Measurements from ENCODE around the gene RFWD3. TPM values are rescaled to one million over a fixed set of nuclear protein-coding genes. Genes with fewer than 3 reads are reported as not detected.

Gene RFWD3
- total RNA-seq, 1 donor from 2014 or later = 72.8 TPM

DNA sequence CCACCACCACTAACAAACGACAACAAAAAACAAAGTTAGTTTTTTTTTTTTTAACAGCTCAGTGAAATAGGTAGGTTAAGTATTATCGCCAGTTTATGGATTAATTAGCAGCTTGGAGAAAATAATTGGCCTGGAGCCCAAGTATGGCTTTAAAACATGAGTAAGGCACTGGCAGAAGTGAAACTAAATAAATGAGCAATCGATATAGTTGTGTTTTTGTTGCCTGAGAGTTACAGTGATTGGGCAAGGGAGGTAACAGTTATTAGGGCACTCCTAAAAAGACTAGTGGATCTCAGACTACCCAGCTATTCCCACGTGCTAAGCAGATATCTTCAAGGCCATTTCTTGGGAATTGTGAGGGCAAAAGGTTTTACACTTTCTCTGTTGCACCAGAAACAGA, 31.5 kb upstream of the RFWD3 start:
- TF ChIP-seq, protein P1, sequence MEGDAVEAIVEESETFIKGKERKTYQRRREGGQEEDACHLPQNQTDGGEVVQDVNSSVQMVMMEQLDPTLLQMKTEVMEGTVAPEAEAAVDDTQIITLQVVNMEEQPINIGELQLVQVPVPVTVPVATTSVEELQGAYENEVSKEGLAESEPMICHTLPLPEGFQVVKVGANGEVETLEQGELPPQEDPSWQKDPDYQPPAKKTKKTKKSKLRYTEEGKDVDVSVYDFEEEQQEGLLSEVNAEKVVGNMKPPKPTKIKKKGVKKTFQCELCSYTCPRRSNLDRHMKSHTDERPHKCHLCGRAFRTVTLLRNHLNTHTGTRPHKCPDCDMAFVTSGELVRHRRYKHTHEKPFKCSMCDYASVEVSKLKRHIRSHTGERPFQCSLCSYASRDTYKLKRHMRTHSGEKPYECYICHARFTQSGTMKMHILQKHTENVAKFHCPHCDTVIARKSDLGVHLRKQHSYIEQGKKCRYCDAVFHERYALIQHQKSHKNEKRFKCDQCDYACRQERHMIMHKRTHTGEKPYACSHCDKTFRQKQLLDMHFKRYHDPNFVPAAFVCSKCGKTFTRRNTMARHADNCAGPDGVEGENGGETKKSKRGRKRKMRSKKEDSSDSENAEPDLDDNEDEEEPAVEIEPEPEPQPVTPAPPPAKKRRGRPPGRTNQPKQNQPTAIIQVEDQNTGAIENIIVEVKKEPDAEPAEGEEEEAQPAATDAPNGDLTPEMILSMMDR (conservative IDR thresholded peaks at IDR 0.05) = no peak
- DNase-seq (ENCODE audit: low read depth, low spot score) = no peak
- Mint-ChIP-seq H3K27ac (ENCODE audit: unreplicated experiment) (no peak overlapping the region), H3K36me3 (ENCODE audit: low read depth) (no peaks in the 10 kb centered on the region), H3K4me1 (peaks cover 13% of the 10 kb centered on the region), H3K27me3 (ENCODE audit: low read depth) (peaks cover 5% of the 10 kb centered on the region), H3K9me3 (no peaks in the 10 kb centered on the region), H3K4me3 (no peak overlapping the region)

DNA sequence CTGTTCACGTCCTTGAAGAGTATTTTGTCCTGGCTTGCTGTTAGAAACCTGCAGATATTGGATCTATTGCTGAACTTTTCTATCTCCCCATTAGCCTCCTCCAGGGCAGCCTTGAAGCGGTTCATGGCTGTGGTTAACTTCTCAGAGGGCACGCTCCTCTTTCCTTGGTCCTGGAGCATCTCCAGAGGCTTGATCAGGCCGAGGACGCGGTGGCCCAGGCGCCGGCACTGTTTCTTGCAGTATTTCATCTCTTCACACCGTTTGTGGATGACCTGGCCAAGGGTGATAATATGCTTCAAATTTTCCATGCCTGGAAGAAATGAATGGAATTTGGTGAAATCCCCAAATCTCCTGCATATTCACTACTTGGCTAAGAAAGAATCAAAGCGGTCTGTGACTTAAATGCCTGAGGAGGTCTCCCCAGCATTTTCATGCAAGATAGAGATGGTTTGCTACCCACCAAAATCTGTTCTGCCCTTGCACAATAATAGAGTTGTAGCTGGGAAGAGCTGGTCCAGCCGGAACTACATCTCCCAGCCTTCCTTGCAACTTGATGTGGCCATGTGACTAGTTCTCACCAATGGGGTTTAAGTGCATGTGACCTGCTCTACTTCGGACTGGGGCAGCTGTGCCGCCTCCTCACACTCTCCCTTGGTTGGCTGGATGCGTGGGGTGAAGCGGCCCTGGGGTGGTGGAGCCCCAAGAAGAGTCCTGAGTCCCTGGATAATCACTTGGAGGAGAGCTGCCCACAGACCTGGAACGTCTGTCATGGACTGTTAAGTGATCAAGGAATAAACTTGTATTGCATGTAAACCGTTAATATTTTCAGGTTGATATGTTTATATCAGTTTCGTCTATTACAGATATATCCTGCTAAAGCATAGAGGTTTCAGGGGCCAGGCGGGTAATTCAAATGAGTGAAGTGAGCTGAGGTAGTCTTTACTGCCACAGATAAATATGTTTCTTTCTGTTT, 29.1 kb upstream of the RFWD3 start:
- peak; percentile 59 for DNase-seq (ENCODE audit: low read depth, low spot score)
- Mint-ChIP-seq H3K4me1 (peaks cover 8% of the 10 kb centered on the region), H3K9me3 (no peaks in the 10 kb centered on the region), H3K27me3 (ENCODE audit: low read depth) (peaks cover 19% of the 10 kb centered on the region), H3K27ac (ENCODE audit: unreplicated experiment) (peak overlapping the region; percentile 89), H3K4me3 (peak overlapping the region; percentile 89), H3K36me3 (ENCODE audit: low read depth) (no peaks in the 10 kb centered on the region)
- TF ChIP-seq, protein P1 (conservative IDR thresholded peaks at IDR 0.05) = no peak

DNA sequence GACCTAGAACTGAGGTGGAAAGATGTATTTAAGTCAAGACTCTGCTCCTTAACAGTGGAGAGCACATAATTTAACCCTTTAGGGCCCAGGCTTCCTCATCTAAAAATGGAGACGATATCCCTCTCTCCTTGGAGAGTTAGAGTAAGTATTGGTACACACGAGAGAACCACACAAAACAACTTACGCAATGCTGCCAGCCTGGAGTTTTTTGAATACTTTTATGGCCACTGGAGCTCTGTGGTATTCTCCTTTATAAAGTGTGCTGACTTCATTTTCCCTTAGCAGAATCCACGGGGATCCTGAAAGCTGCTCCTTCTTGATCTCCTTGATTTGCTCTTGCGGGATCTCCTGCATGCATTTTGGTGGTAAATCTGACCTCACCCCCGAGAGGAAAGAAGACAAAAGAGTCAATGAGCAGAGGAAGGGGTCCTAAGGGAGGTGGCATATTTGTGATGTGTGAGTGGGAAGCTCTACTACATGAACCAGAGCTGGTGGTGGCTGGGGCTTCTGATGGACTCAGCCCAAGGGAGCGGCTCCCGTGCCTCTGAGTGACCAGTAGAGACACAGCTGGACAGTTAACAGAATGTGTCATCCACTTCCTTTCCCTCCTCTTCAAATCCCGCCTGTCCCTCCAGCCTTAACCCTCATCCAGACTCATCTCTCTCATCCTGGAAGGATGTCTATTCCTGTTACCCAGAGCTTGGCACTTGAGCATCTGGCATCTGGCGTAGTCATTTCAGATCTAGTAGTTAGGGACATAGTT, 24.6 kb upstream of the RFWD3 start:
- Mint-ChIP-seq H3K27me3 (ENCODE audit: low read depth) (peaks cover 21% of the 10 kb centered on the region), H3K9me3 (no peaks in the 10 kb centered on the region), H3K4me3 (no peak overlapping the region), H3K27ac (ENCODE audit: unreplicated experiment) (no peak overlapping the region), H3K36me3 (ENCODE audit: low read depth) (no peaks in the 10 kb centered on the region), H3K4me1 (peaks cover 5% of the 10 kb centered on the region)
- TF ChIP-seq, protein P1 (conservative IDR thresholded peaks at IDR 0.05) = no peak
- no peak for DNase-seq (ENCODE audit: low read depth, low spot score)

DNA sequence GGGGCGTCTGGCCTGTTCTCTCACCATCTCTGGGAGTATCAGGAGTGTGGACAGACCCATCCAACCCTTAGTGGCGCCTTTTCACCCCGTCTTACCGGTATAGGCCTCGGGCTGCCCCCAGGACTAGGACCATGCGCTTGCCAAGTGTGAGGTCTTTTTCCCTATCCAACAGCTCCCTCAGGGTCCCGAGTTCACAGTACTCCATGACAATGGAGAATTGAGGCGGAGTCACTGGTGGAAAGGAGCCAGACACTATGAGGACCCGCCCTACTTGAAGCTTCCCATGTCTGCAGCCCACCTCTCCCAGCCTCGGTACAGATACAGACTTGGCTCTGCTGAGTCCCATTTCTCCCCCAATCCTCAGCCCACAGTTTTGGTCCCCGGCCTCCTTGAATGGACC, 15.9 kb upstream of the RFWD3 start:
- H3K4me3 Mint-ChIP-seq = no peak overlapping the region
- H3K27me3 Mint-ChIP-seq (ENCODE audit: low read depth) = no peaks in the 10 kb centered on the region
- H3K9me3 Mint-ChIP-seq = no peaks in the 10 kb centered on the region
- TF ChIP-seq, protein P1 (conservative IDR thresholded peaks at IDR 0.05) = no peak
- DNase-seq (ENCODE audit: low read depth, low spot score) = no peak
- H3K27ac Mint-ChIP-seq (ENCODE audit: unreplicated experiment) = no peak overlapping the region
- peaks cover 15% of the 10 kb centered on the region for H3K4me1 Mint-ChIP-seq
- H3K36me3 Mint-ChIP-seq (ENCODE audit: low read depth) = no peaks in the 10 kb centered on the region

DNA sequence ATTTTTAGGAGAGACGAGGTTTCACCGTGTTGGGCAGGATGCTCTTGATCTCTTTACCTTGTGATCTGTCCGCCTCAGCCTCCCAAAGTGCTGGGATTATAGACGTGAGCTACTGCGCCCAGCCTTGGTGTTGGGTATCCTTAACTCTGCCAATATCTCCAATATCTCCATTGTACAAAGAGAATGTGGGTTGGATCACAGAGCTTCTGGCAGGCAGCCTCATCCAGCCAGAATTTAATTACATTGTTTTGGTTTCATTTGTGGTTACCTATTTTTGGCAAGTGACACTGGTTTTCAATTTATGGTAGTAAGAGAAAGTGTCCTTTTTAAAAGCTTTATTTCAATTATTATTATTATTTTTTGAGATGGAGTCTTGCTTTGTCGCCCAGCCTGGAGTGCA, 14.0 kb upstream of the RFWD3 start:
- H3K27ac Mint-ChIP-seq (ENCODE audit: unreplicated experiment) = no peak overlapping the region
- no peak for DNase-seq (ENCODE audit: low read depth, low spot score)
- peaks cover 2% of the 10 kb centered on the region for H3K27me3 Mint-ChIP-seq (ENCODE audit: low read depth)
- no peak overlapping the region for H3K4me3 Mint-ChIP-seq
- no peaks in the 10 kb centered on the region for H3K9me3 Mint-ChIP-seq
- TF ChIP-seq, protein P1 (conservative IDR thresholded peaks at IDR 0.05) = no peak
- peaks cover 15% of the 10 kb centered on the region for H3K4me1 Mint-ChIP-seq
- H3K36me3 Mint-ChIP-seq (ENCODE audit: low read depth) = no peaks in the 10 kb centered on the region
